ENCODE measurements around the gene SORBS1.

- TF ChIP-seq EZH2 (IDR thresholded peaks at IDR 0.05; ENCODE audit: insufficient read depth, poor library complexity, severe bottlenecking) (no peak), EZH2phosphoT487 (IDR thresholded peaks at IDR 0.05; ENCODE audit: insufficient read depth, low read depth) (no peak)
Measured at GRCh38 chr10:95561177-95561863, at the start of gene SORBS1.

Measured in GM23248 (cell line).